SK-N-SH treated with all-trans-retinoic acid at 6 μM for 48 hours (cell line): ENCODE results near the gene CNTN2.

Experiments
- ARNTL ChIP-seq: fragments of 450-650 bp; formaldehyde crosslinking; IDR thresholded peaks from 2 replicates; pipeline ENCODE4 v1.5.0; 2020; ENCODE audit warnings: low read depth, mild to moderate bottlenecking, moderate library complexity, borderline replicate concordance
- CREB5 ChIP-seq: fragments of 250-450 bp; sonication (Bioruptor Pico); IDR thresholded peaks from 2 replicates; pipeline ENCODE4 v1.5.1; 2020; ENCODE audit warnings: low read depth, mild to moderate bottlenecking, moderate library complexity
- CSDC2 ChIP-seq: fragments of 250-450 bp; sonication (Bioruptor Pico); IDR thresholded peaks from 2 replicates; pipeline ENCODE4 v1.5.0; 2020; ENCODE audit warnings: mild to moderate bottlenecking, moderate library complexity
- GLIS3 ChIP-seq: fragments of 250-450 bp; sonication (Bioruptor Pico); IDR thresholded peaks from 2 replicates; pipeline ENCODE4 v1.5.0; 2020; ENCODE audit warnings: mild to moderate bottlenecking, moderate library complexity
- PATZ1 ChIP-seq: fragments of 250-450 bp; sonication (Bioruptor Pico); IDR thresholded peaks from 2 replicates; pipeline ENCODE4 v1.8.0; 2020; ENCODE audit warnings: mild to moderate bottlenecking, moderate library complexity, borderline replicate concordance
- RARB ChIP-seq: fragments of 250-450 bp; sonication (Bioruptor Pico); IDR thresholded peaks from 2 replicates; pipeline ENCODE4 v1.8.0; 2021; ENCODE audit warnings: mild to moderate bottlenecking, moderate library complexity
- TOX ChIP-seq: fragments of 250-450 bp; sonication (Bioruptor Pico); IDR thresholded peaks from 2 replicates; pipeline ENCODE4 v1.8.0; 2021; ENCODE audit warnings: mild to moderate bottlenecking, moderate library complexity, borderline replicate concordance
- TSHZ2 ChIP-seq: fragments of 250-450 bp; sonication (Bioruptor Pico); IDR thresholded peaks from 2 replicates; pipeline ENCODE4 v1.5.0; 2020; ENCODE audit warnings: mild to moderate bottlenecking, moderate library complexity
- ZFP3 ChIP-seq: fragments of 250-450 bp; sonication (Bioruptor Pico); IDR thresholded peaks from 2 replicates; pipeline ENCODE4 v1.5.0; 2020; ENCODE audit warnings: mild to moderate bottlenecking, moderate library complexity
- ZNF565 ChIP-seq: fragments of 450-650 bp; formaldehyde crosslinking; conservative IDR thresholded peaks from 2 replicates; pipeline ENCODE4 v1.5.0; 2020; ENCODE audit warnings: low read depth, mild to moderate bottlenecking, moderate library complexity
- ZNF8 ChIP-seq: fragments of 450-650 bp; formaldehyde crosslinking; IDR thresholded peaks from 2 replicates; pipeline ENCODE4 v1.5.0; 2020; ENCODE audit warnings: mild to moderate bottlenecking, moderate library complexity

- no peak for TF ChIP-seq TSHZ2
- TF ChIP-seq RARB (CRISPR knock-in tag): no peak
- TF ChIP-seq CREB5: no peak
- TF ChIP-seq ZNF565: no peak
- TF ChIP-seq ARNTL: no peak
- no peak for TF ChIP-seq ZFP3 (CRISPR knock-in tag)
- TF ChIP-seq TOX (CRISPR knock-in tag): no peak
- TF ChIP-seq CSDC2 (CRISPR knock-in tag): no peak
- no peak for TF ChIP-seq PATZ1
- no peak for TF ChIP-seq GLIS3 (CRISPR knock-in tag)
- TF ChIP-seq ZNF8 (CRISPR knock-in tag): no peak
Measured at GRCh38 chr1:205124726-205125125, 81.7 kb downstream of the CNTN2 start.
